ENCODE data around the gene ABCC11.

The ABCC11 gene

DNA sequence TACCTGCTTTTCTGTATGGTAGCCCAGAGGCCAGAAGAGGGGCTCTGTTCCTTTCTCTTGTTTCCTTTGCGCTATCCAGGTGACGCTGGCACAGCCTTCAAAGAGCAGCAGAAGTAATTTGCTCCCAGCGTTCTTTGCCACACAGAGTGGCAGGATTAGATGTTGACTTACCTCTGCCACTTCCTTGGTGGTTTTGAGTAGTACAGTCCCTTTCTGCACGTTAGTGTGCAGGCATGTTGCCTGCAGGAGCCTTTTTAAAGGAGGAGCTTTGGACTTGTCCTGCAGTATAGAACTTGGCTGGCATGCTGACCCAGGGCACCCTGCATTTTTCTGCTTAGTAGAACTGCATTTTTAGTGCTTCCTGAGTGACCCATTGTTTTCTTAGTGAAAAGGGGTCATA lies at the start of gene ABCC11:
Gene ABCC11, minus strand, starts transcription at position 229 of the 400 bp plus-strand sequence. CDS start 15,618 bp downstream, outside the sequence.
- FAIRE-seq = no peak
- no peak for DNase-seq (ENCODE audit: low spot score)

- no peak for FAIRE-seq
- DNase-seq (ENCODE audit: low spot score) = no peak
Observed at GRCh38 chr16:48295488-48296281, 48.3 kb upstream of the ABCC11 start.

DNA sequence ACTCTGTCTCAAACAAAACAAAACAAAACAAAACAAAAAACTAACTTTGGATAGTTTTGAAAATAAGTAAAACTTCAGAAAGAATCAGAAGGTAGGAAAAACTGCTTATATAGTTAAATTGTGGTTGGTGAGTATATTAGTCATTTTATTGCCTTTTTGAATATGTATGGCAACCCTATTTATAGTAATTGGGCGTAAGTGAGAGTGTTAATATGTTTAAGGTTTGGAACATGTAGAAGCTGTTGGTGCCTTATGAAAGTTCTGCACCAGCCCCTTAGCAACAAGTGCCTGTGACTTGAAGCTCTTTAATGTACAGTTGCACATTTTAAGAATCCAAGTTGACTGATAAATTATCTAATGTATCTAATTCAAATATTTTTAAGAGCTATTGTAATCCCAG lies 47.4 kb upstream of the ABCC11 start:
- no peak for FAIRE-seq
- DNase-seq (ENCODE audit: low spot score) = no peak

DNA sequence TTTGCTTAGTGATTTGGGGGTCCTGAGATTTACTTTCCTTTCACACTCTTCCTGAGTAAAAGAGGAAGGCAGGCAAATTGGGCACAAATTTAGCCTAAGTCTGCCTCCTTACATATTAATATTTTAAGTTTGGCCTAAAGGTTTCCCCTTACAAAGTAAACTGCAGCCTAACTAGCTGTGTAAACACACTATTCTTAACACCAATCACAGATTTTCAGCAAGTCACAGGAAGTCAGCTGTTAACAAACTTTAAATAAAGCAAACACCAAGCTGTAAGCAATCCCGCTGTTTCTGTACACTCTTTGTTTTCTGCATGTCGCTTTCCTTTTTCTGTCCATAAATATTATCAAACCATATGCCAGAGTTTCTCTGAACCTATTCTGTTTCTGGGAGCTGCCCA lies 45.1 kb upstream of the ABCC11 start:
- FAIRE-seq = no peak
- DNase-seq (ENCODE audit: low spot score) = no peak

GRCh38 chr16:48291754-48292153 lies 44.4 kb upstream of the ABCC11 start:
- FAIRE-seq (no peak), DNase-seq (ENCODE audit: low spot score) (no peak)

GRCh38 chr16:48291303-48291702 lies 44.0 kb upstream of the ABCC11 start:
- FAIRE-seq (no peak), DNase-seq (ENCODE audit: low spot score) (peak; percentile 4)

- FAIRE-seq (no peak), DNase-seq (ENCODE audit: low spot score) (no peak)
Observed at GRCh38 chr16:48287239-48287638, 39.9 kb upstream of the ABCC11 start.

DNA sequence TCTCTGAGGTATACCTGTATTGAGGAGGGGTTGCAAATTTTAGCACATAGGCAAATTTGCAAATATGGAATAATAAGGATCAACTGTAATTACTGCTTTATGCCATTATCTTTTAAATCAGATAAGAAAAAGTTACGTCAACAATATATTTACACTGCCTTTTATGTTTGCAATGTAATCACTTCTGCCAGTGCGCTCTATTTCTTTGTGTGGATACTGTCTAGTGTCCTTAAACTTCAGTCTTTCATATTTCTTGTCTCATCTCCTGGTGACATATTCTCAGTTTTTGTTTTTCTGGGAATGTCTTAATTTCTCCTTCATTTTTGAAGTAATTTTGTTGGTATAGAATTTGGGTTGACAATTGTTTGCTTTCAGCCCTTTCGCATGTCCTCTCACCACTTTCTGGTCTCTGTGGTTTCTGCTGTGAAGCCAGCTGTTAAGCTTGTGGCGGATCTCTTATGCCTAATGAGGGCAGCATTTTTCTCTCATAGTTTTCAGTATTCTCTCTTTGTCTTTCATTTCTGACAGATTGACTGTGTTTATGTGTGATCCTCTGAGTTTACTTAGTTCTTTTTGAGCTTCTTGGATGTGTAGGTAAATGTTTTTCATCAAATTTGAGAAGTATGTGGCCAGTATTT lies 37.6 kb upstream of the ABCC11 start:
- FAIRE-seq = no peak
- no peak for DNase-seq (ENCODE audit: low spot score)

GRCh38 chr16:48282636-48283263 lies 35.4 kb upstream of the ABCC11 start:
- DNase-seq (ENCODE audit: low spot score) = no peak
- no peak for FAIRE-seq

DNA sequence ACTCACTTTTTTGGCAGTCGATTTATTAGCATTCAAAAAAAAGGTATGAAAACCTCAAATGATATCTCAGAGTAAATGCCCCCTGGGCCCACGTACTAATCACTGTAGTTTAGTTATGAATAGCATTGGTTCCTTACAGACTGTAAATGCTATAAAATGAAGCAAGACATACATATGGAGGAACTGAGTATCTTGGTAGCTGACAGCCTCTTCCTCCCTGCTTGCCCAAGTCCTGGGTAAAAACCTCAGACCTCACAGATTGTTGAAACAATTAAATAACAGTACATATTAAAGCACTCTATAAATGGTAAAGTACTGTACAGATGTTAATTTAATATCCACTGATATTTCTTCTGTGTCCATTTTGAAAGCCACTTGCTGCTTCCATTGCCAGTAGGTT lies 33.2 kb upstream of the ABCC11 start:
- FAIRE-seq (no peak), DNase-seq (ENCODE audit: low spot score) (no peak)

DNA sequence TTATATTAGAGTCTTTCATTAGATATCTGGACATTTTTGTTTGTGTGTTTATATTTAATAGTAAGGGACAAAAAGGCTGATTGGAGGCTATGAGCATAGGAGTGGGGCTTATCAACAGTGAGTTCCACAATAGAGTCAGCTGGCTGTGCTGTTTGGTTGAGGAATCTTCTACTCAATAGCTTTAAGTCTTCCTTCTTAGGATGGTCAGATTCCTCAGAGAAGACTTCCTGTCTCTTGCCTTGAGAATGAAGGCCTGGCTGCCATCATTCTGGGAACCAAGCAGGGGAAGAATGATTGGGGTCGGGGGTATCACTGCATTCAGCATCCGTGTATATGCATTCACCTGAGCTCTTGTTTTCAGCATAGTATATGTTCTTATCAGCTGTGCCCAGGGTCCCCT lies 31.9 kb upstream of the ABCC11 start:
- DNase-seq (ENCODE audit: low spot score) (no peak), FAIRE-seq (no peak)

GRCh38 chr16:48277158-48277557 lies 29.8 kb upstream of the ABCC11 start:
- FAIRE-seq (no peak), DNase-seq (ENCODE audit: low spot score) (no peak)

DNA sequence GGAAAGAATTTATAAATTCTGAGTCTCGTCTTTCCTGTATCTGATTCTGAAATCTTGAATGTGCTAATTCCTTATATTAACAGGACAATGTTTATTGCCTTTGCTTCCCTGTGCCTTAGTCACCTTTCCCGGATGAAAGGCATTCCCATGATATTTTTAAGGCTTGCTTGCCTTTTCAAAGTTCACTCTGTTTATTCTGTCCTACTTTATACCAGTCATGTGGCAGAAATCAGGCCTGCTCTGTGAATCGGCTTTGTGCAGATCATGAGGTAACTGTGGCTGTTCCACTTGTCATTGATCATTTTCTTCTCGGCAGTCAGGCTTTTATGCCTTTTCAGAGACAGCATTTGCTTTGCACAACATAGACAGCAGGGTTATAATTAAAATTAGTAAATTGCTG lies 28.8 kb upstream of the ABCC11 start:
- no peak for DNase-seq (ENCODE audit: low spot score)
- FAIRE-seq = no peak

- DNase-seq (ENCODE audit: low spot score) = no peak
- FAIRE-seq = no peak
Observed at GRCh38 chr16:48274476-48274875, 27.1 kb upstream of the ABCC11 start.

DNA sequence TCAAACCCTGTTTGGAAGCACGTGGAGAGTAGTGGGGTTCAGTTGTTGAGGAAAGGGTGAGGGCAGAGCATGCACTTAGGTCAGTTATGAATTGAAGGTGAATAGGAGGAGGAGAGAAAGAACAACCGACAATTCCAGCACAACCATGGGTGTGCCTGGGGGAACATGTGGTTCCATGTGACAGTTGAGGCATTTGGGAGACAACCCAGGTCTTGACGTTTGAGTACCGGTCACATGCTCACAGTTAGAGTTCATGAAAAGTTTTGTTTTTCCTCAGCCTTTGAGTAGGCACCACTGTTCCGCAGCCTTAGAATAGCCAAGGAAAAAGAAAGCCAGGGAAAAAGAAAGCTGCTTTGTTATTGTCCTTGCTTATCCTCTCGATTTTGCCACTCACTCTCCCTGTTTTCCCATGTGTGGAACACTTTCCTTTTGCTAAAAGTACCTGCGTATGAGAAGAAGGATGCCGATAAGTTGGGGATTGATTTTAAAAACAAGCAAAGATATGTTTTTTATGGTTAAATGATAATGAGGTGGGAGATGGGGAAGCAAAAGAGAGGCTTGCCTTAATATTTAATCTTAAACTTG lies 25.6 kb upstream of the ABCC11 start:
- no peak for DNase-seq (ENCODE audit: low spot score)
- no peak for FAIRE-seq

DNA sequence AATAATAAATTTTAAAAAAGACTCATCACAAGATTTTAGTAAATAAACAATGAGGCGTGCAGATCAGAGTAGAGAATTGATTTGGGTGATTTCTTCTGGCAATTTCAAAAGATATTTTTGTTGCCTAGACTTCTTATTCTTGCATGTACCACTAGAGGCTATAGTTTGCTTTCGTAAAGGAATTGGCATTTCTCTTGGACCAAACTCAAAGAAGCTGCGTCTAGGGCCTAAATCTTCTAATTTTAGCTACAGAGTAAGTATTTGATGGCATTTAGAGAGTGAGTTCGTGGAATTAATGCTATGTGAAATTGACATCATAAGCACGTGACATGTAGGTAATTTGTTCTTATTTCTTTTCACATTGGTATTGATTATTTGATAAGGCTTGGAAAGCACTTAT lies 24.4 kb upstream of the ABCC11 start:
- DNase-seq (ENCODE audit: low spot score) (no peak), FAIRE-seq (no peak)

- DNase-seq (ENCODE audit: low spot score) (no peak), FAIRE-seq (no peak)
Observed at GRCh38 chr16:48269011-48269410, 21.7 kb upstream of the ABCC11 start.

- DNase-seq (ENCODE audit: low spot score) (no peak), FAIRE-seq (no peak)
Observed at GRCh38 chr16:48262631-48263030, 15.3 kb upstream of the ABCC11 start.

DNA sequence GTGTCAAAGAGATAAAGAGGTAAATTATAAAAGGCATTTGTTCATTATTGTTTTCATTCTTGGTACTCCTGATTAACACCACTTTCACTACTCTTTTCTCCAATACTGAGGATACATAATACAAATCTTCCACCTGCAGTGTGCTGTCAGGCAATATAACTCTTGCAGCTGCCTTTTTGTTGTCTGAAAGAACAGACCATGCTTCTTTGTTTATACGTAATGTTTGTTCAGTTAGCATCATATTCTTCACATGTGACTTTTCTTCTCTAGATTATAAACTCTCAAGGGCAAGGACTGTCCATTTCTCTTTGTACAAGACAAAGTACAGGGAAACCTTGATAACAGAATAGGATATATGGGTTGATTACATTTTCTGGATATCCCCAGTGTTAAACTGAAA lies 14.2 kb upstream of the ABCC11 start:
- FAIRE-seq = no peak

DNA sequence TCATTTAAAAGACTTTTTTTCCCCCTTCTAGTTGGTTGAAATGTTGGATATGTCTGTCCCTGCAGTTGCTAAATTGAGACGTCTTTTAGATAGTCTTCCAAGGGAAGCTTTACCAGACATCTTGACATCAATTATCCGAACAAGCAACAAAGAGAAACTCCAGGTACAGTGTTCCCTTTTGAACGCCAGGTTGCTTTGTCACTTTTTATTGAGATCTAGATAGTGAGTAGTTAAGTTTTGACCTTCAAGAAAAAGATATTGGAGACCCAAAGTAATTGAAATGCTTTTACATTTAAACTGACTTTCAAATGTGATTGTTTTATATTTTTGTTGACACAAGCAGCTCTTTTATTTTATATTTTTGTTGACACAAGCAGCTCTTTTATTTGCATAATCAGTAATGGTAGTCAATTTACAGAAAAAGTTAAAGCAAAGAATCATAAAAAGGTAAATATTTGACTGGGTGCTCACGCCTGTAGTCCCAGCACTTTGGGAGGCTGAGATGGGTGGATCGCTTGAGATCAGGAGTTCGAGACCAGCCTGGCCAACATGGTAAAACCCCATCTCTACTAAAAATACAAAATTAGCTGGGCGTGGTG lies 9.3 kb upstream of the ABCC11 start:
- DNase-seq (ENCODE audit: low spot score) (no peak), FAIRE-seq (no peak)

More for the DNA sequence above, 14.2 kb upstream of the ABCC11 start:
- no peak for DNase-seq (ENCODE audit: low spot score)

- DNase-seq (ENCODE audit: low spot score) (no peak), FAIRE-seq (no peak)
Observed at GRCh38 chr16:48252013-48252412, 4.7 kb upstream of the ABCC11 start.
